Aorta (tissue), 5 donors: ENCODE results near the gene TBC1D9. TPM values are rescaled to one million over a fixed set of nuclear protein-coding genes. Genes with fewer than 3 reads are reported as not detected.
A peak's percentile ranks its signal among the peaks of the same experiment; 100 is the strongest.

Experiments used
- ATAC-seq: fragments of 200-7000 bp; cut with Tn5 transposase; one replicate; pipeline ENCODE4 v1.9.1; 2022; ENCODE audit warnings: moderate library complexity; ENCODE audit not compliant: low FRiP score
- DNase-seq, 2 donors: peaks; one replicate each; pipeline ENCODE4 v3.0.0-alpha.2; 2020
- H3K27ac ChIP-seq, 2 donors: one replicate each; pipeline ENCODE4 v1.5.1; 2013; ENCODE audit warnings: low read length in 2 of 2, mild to moderate bottlenecking in 2 of 2, moderate library complexity in 2 of 2, control low read depth in 1 of 2, inconsistent platforms in 1 of 2, low read depth in 1 of 2
- H3K27me3 ChIP-seq, 2 donors: one replicate each; pipeline ENCODE4 v1.6.1; 2013; ENCODE audit warnings: control low read depth in 1 of 2, low read length in 1 of 2, mild to moderate bottlenecking in 1 of 2, moderate library complexity in 1 of 2; ENCODE audit not compliant: insufficient read depth in 2 of 2, control insufficient read depth in 1 of 2
- H3K36me3 ChIP-seq, 2 donors: one replicate each; pipeline ENCODE4 v1.6.1; 2013; ENCODE audit warnings: control low read depth in 1 of 2, low read length in 1 of 2, mild to moderate bottlenecking in 1 of 2; ENCODE audit not compliant: insufficient read depth in 2 of 2, control insufficient read depth in 1 of 2
- H3K4me1 ChIP-seq, 2 donors: one replicate each; pipeline ENCODE4 v1.6.1; 2013; ENCODE audit warnings: low read length in 2 of 2, control low read depth in 1 of 2, mild to moderate bottlenecking in 1 of 2, moderate library complexity in 1 of 2; ENCODE audit not compliant: insufficient read depth in 2 of 2, control insufficient read depth in 1 of 2
- H3K4me3 ChIP-seq, 2 donors: one replicate each; pipeline ENCODE4 v1.5.1; 2013; ENCODE audit warnings: low read length in 2 of 2, control low read depth in 1 of 2, mild to moderate bottlenecking in 1 of 2
- H3K9me3 ChIP-seq: one replicate; pipeline ENCODE4 v1.6.1; 2013; ENCODE audit warnings: mild to moderate bottlenecking, low read length; ENCODE audit not compliant: control insufficient read depth
- WGBS, 2 donors: extraction: QIAGEN DNeasy Blood & Tissue Kit; methylation state at CpG; one replicate each; pipeline ENCODE4 v1.1.7; 2013; 5-methylcytosine and 5-hydroxymethylcytosine counted together
- intact Hi-C, 2 donors: fragments of 100-400 bp; cut with DNase I; formaldehyde crosslinking; loops; one replicate each; pipeline versions ENCODE4 v1.14.2 to v1.15.0; 2022
- long read RNA-seq, 2 donors: library from polyadenylated mRNA; unstranded; transcript quantifications; one replicate each; pipeline ENCODE4 v2.0.0, GENCODE V29; 2020 to 2021
- polyA plus RNA-seq, 2 donors: library from polyadenylated mRNA; stranded (reverse); fragments of 200-250 nt; gene quantifications; one replicate each; pipeline ENCODE4 v1.2.3, GENCODE V29; 2013
- total RNA-seq, 2 donors: library from RNA; stranded (reverse); fragmentation: NEBNext Ultra II Directional; extraction: Animal tissue kit (Norgen Biotek cat#: 25700); gene quantifications; one replicate each; pipeline ENCODE4 v1.2.1, GENCODE V29; 2021
- donor health status: healthy with polysubstance abuse.
- donor health status: Bipolar disorder and iron deficiency.
- donor health status: DM: no; HTN: no; CAD: no.
- donor health status: DM: no; HTN: no; CAD: no.
- donor health status: DM: yes; HTN: yes; CAD: no.

TBC1D9 gene
- total RNA-seq = 10 to 100 TPM; 18.5 to 28.8 TPM
- polyA plus RNA-seq = 1 to 10 TPM; 4.7 to 8.5 TPM
- long read RNA-seq, donor 1, partial matches to known transcripts = 0 of 18 reads
- long read RNA-seq, donor 1, other reads (novel, unspliced or antisense) = 18 of 18 reads
- long read RNA-seq, donor 2, full-length matches to known transcripts = 4 of 18 reads
- long read RNA-seq, donor 2, partial matches to known transcripts = 7 of 18 reads
- long read RNA-seq, donor 2, other reads (novel, unspliced or antisense) = 7 of 18 reads

DNA sequence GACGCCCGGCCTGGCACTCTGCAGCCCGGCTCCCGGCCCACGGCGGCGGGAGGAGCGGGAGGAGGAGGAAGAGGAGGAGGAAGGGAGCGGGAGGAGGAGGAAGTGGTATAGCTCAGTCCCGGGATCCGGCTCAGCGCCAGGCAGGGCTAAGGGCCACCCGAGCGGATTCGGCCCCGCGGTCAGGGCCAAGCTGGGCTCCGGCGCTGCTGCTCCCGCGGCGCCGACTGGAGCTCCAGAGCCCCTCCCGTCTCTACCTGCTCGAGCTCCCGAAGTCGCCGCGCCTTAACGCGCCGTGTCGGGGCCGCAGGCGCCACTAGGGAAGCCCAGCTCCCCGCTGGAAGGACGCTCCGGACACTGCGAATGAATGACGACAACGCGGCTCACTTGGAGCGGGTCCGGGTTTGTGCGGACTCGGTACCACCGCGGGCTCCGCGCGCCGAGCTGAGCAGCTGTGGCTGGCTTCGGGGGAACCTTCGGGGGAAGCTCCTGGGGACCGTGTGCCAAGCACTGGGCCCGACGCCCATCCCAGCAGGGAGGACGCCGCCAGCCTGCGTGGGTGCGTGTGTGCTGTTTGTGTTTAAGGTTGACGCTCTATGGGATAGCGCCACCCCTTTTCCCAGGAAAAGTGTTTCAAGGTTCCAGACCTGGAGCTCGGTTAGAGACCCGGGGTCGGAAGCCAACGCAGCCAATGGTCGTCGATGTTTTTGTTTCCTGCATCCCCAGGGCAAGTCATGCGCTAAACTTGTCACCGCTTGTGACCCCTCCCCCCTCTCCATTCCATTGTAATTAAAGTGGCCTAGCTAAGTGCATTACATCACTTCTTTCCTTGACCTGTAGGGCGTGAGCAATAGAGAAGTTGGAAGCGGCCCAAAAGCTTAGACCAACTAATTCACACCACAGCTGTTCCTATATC is at the start of gene TBC1D9:
TSS of gene TBC1D9 (minus strand) at position 67 of the 913 bp plus-strand sequence. CDS start 340 bp downstream, outside the sequence.
- Histone ChIP-seq H3K4me1 (no peaks in the 10 kb centered on the region), H3K9me3 (no peaks in the 10 kb centered on the region), H3K27me3 (no peaks in the 10 kb centered on the region), H3K4me3 (peak within 1 kb of the TSS; percentile 69 to 71), H3K27ac (peak within 1 kb of the TSS in 1 of 2 donors; percentile 43), H3K36me3 (no peaks in the 10 kb centered on the region)
- peak; percentile 88 for ATAC-seq
- WGBS, 2 donors = 0 to 1% methylated on average over 64 to 73 of the region's 73 CpGs
- intact Hi-C loops = loop anchor here in 1 of 2 donors (10.0 kb wide), 1 partner anchor 102 kb away; no protein-coding TSS in a partner anchor
- DNase-seq = peak; percentile 87 to 90

DNA sequence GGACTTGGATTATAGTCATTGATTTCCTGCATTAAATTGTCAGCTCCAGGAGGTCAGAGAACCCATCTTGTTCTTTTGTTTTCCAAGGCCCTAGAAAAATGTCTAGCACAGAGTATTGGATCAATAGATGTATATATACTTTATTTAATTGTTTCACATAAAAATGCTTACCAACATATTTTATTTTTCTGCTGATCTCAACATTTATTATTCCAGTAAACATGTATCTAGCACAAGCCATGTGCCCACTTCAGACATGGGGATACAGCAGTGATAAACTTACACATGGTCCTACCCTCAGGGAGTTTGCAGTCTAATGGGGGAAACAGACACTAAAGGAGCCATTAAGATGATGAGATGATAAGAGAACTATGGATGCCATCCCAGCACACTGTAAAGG is 49.1 kb upstream of the TBC1D9 start:
- no peaks in the 10 kb centered on the region for H3K27me3 ChIP-seq
- H3K4me3 ChIP-seq = no peak overlapping the region
- no peak overlapping the region for H3K27ac ChIP-seq
- no peaks in the 10 kb centered on the region for H3K4me1 ChIP-seq
- DNase-seq = no peak
- intact Hi-C loops = no loop called here
- no peaks in the 10 kb centered on the region for H3K9me3 ChIP-seq
- ATAC-seq = no peak
- no peaks in the 10 kb centered on the region for H3K36me3 ChIP-seq

DNA sequence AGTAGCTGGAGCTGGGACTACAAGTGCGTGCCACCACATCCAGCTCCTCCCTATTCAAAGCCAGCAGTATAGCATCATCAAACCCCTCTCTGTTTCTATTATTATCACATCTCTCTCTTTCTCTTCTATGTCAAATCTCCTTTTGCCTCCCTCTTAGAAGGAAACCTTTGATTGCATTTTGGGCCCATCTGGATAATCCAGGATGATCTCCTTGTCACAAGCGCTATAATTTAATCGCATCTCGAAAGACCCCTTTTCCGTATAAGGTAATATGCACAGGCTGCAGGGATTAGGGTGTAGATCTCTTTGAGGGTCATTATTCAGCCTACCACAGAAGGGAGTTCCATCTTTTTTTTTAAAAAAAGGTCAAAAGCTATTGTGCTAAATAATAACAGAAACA is 46.4 kb upstream of the TBC1D9 start:
- H3K27me3 ChIP-seq = no peaks in the 10 kb centered on the region
- DNase-seq = no peak
- ATAC-seq = no peak
- no peaks in the 10 kb centered on the region for H3K4me1 ChIP-seq
- WGBS, 2 donors = 94 to 96% methylated on average over 5 of the region's 5 CpGs
- no peaks in the 10 kb centered on the region for H3K9me3 ChIP-seq
- no peak overlapping the region for H3K4me3 ChIP-seq
- intact Hi-C loops = no loop called here
- no peak overlapping the region for H3K27ac ChIP-seq
- no peaks in the 10 kb centered on the region for H3K36me3 ChIP-seq

DNA sequence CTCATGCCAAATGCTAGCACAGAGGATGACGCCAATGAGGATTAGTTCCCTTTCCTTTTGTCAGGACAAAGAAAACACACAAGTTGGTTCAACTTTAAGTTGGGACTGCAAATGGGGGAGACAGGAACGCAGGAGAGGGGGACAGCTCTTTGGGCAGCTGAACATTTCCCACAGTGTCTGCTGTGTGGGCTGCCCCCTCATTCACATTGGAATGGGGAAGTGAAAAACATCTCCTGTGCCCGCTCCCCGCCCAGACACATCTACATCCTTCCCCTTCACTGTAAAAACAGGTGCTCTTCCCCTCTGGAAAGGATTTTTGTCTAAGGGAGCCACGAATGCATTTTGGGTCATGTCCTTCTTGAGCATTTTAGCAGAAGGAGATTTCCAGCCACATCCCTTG is 44.5 kb upstream of the TBC1D9 start:
- Histone ChIP-seq H3K36me3 (no peaks in the 10 kb centered on the region), H3K4me3 (no peak overlapping the region), H3K27me3 (no peaks in the 10 kb centered on the region), H3K9me3 (no peaks in the 10 kb centered on the region), H3K4me1 (no peaks in the 10 kb centered on the region), H3K27ac (no peak overlapping the region)
- ATAC-seq (no peak), DNase-seq (no peak)
- WGBS, 2 donors = 79 to 82% methylated on average over 5 of the region's 5 CpGs
- intact Hi-C loops = no loop called here

DNA sequence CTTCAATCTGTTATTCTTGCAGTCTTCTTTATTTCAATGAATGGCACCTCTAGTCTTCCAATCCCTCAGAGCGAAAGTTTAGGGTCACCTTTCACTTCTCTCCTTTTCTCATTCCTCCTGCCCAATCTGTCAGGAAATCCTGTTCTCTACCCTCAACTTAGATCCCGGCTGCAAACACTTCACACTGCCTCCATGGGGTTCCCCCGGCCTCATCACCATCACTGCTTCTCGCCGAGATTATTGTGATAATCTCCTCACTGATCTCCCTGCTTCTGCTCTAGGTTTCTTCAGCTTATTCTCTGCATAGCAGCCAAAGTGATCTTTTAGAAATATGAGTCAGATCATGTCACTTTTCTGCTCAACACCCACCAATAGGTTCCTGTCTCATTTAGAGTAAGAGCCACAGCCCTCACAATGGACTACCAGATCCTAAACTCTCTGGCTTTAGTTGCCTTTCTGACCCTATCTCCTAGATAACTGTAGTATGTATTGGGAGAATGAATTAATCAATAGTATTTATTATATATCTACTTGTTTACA is 43.6 kb upstream of the TBC1D9 start:
- Histone ChIP-seq H3K36me3 (no peaks in the 10 kb centered on the region), H3K4me3 (no peak overlapping the region), H3K9me3 (no peaks in the 10 kb centered on the region), H3K27me3 (no peaks in the 10 kb centered on the region), H3K4me1 (no peaks in the 10 kb centered on the region), H3K27ac (no peak overlapping the region)
- 81 to 83% methylated on average over 5 of the region's 5 CpGs for WGBS, 2 donors
- intact Hi-C loops = no loop called here
- no peak for DNase-seq
- ATAC-seq = no peak

DNA sequence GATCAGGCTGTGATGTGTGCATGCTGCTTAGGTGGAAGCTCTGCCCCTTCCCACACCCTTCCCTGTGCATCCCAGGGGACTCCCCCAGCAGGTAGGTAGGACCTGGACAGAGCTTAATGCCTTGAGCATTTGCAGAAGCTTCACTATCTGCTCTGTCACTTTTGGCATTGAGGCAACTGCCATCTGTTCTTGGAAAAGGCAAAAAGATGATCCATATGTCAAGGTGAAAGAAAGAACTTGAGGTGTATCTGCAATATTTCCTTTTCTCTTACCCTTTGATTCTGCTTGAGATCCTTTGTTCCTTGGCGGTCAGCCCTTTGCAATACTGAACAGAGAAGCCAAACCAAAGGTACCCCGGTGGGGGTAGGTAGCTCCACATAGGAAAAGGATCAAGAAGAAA is 37.1 kb upstream of the TBC1D9 start:
- WGBS, 2 donors = 76 to 81% methylated on average over 2 of the region's 2 CpGs
- Histone ChIP-seq H3K27me3 (no peaks in the 10 kb centered on the region), H3K4me1 (no peaks in the 10 kb centered on the region), H3K9me3 (peaks cover 8% of the 10 kb centered on the region), H3K27ac (no peak overlapping the region), H3K36me3 (no peaks in the 10 kb centered on the region), H3K4me3 (no peak overlapping the region)
- ATAC-seq (no peak), DNase-seq (no peak)
- intact Hi-C loops = no loop called here

DNA sequence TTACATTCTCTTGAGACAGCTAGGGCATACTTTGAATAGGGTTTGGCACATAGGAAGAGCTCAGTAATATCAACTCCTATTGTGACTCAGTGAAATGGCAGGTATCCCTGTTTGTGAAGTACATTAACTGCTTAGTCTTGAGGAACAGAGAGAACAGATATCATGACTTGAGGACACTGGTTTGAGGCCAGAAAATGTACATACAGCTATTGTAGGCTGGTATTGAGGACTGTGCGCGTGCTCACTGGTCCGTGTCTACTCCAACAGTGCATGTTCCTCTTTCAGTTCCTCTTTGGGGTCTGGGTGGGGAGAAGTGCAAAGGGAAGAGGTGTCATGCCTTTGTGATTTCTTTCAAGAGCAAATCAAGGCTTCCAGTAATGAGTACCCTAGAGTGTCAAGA is 34.6 kb upstream of the TBC1D9 start:
- Histone ChIP-seq H3K36me3 (no peaks in the 10 kb centered on the region), H3K9me3 (peaks cover 8% of the 10 kb centered on the region), H3K4me3 (no peak overlapping the region), H3K4me1 (no peaks in the 10 kb centered on the region), H3K27me3 (no peaks in the 10 kb centered on the region), H3K27ac (no peak overlapping the region)
- peak in 1 of 2 donors; percentile 75 for DNase-seq
- ATAC-seq = peak; percentile 38
- intact Hi-C loops = no loop called here
- 96 to 98% methylated on average over 3 of the region's 3 CpGs for WGBS, 2 donors

DNA sequence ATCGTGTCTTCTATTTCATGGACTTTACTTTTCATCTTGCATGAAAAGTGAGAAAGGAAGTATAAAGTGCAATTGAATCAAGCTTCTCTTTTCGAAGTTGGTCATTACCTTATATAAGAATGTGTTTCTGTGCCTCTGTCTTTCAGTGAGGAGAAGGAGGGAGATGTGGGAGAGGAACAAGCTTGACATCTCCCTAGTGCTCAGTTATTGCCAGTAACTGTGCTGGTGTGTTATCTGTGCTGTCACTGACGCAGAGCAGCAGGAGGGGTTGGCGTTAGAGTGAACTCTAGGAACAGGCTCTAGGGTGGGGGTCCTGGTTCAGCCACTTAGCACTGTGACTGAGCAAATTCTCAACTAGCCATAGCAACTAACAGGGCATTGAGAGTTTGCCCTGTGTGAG is 34.0 kb upstream of the TBC1D9 start:
- WGBS, 2 donors = 59 to 70% methylated on average over 4 of the region's 4 CpGs
- ATAC-seq (no peak), DNase-seq (no peak)
- Histone ChIP-seq H3K4me3 (no peak overlapping the region), H3K4me1 (no peaks in the 10 kb centered on the region), H3K36me3 (no peaks in the 10 kb centered on the region), H3K27me3 (no peaks in the 10 kb centered on the region), H3K9me3 (peaks cover 8% of the 10 kb centered on the region), H3K27ac (no peak overlapping the region)
- intact Hi-C loops = no loop called here
